ENCODE measurements around the gene RBM10.

- TF ChIP-seq MAFF (IDR thresholded peaks at IDR 0.05; ENCODE audit: low read length): no peak
- TF ChIP-seq MAFK (IDR thresholded peaks at IDR 0.05; ENCODE audit: low read length): no peak
- TF ChIP-seq NBN (IDR thresholded peaks at IDR 0.05; ENCODE audit: low read depth): no peak
- no peak for TF ChIP-seq HDAC2 (IDR thresholded peaks at IDR 0.05)
- TF ChIP-seq EHMT2 (IDR thresholded peaks at IDR 0.05): no peak
- TF ChIP-seq MYC (IDR thresholded peaks at IDR 0.05; ENCODE audit: low read depth, low read length): no peak
- no peak for TF ChIP-seq MYC (CRISPR knock-in tag; IDR thresholded peaks at IDR 0.05; ENCODE audit: borderline replicate concordance, low read depth)
- TF ChIP-seq POLR2A (conservative IDR thresholded peaks at IDR 0.05): no peak
- TF ChIP-seq NFE2L1 (tag; IDR thresholded peaks at IDR 0.05; ENCODE audit: borderline replicate concordance, low read depth): no peak
- no peak for TF ChIP-seq ZZZ3 (IDR thresholded peaks at IDR 0.05)
- no peak for TF ChIP-seq ATF3 (IDR thresholded peaks at IDR 0.05)
- no peak for TF ChIP-seq ATF3 (CRISPR knock-in tag; conservative IDR thresholded peaks at IDR 0.05)
- TF ChIP-seq ATF4 (CRISPR knock-in tag; IDR thresholded peaks at IDR 0.05): no peak
- no peak for TF ChIP-seq BRCA1 (IDR thresholded peaks at IDR 0.05)
- no peak for TF ChIP-seq BRCA1 (CRISPR knock-in tag; IDR thresholded peaks at IDR 0.05)
- TF ChIP-seq RBM39 (optimal IDR thresholded peaks at IDR 0.05; ENCODE audit: low read depth, low read length): no peak
- TF ChIP-seq GABPB1 (CRISPR knock-in tag; IDR thresholded peaks at IDR 0.05): no peak
Observed at GRCh38 chrX:47101206-47101605, 43.8 kb upstream of the RBM10 start.
